HepG2 (cell line): ENCODE data around the gene PTF1A. TPM values are rescaled to one million over a fixed set of nuclear protein-coding genes. Genes with fewer than 3 reads are reported as not detected.

Experiments
- ATRX ChIP-seq: sonication (generic); formaldehyde crosslinking; IDR thresholded peaks from 2 replicates; pipeline ENCODE4 v1.4.0; 2020; ENCODE audit warnings: missing genetic modification reagents, borderline replicate concordance
- FOXK1 ChIP-seq: sonication (generic); formaldehyde crosslinking; IDR thresholded peaks from 2 replicates; pipeline ENCODE4 v1.4.0; 2020; ENCODE audit warnings: low read depth, missing genetic modification reagents, borderline replicate concordance
- MBD4 ChIP-seq: IDR thresholded peaks from 2 replicates; pipeline ENCODE4 v1.6.1; 2012; ENCODE audit warnings: low read length, inconsistent platforms, borderline replicate concordance
- MBNL3 ChIP-seq: fragments of 250-450 bp; sonication (Bioruptor Pico); conservative IDR thresholded peaks from 2 replicates; pipeline ENCODE4 v1.8.0; 2022; ENCODE audit warnings: mild to moderate bottlenecking, inconsistent platforms
- MTA1 ChIP-seq: sonication (generic); formaldehyde crosslinking; IDR thresholded peaks from 2 replicates; pipeline ENCODE4 v1.4.0; 2020; ENCODE audit warnings: missing genetic modification reagents, mild to moderate bottlenecking, borderline replicate concordance
- MTF2 ChIP-seq: sonication (generic); formaldehyde crosslinking; IDR thresholded peaks from 2 replicates; pipeline ENCODE4 v1.5.0; 2020; ENCODE audit warnings: missing genetic modification reagents, borderline replicate concordance
- NCOR1 ChIP-seq: fragments of 200-600 bp; sonication (generic); IDR thresholded peaks from 2 replicates; pipeline ENCODE4 v1.7.0; 2017; ENCODE audit warnings: antibody characterized with exemption, low read length, borderline replicate concordance
- NR2F6 ChIP-seq, 2 experiments: IDR thresholded peaks; 2 replicates each; pipeline ENCODE4 v1.6.1; 2016; ENCODE audit warnings: antibody characterized with exemption in 1 of 2, mild to moderate bottlenecking in 1 of 2
- PLRG1 ChIP-seq: fragments of 450-650 bp; conservative IDR thresholded peaks from 2 replicates; pipeline ENCODE4 v1.6.1; 2016
- RBFOX2 ChIP-seq: fragments of 200-400 bp; formaldehyde crosslinking; IDR thresholded peaks from 2 replicates; pipeline ENCODE4 v1.6.1; 2017; ENCODE audit warnings: low read depth, mild to moderate bottlenecking, low read length
- SKIL ChIP-seq: sonication (generic); formaldehyde crosslinking; IDR thresholded peaks from 2 replicates; pipeline ENCODE4 v1.8.0; 2022; ENCODE audit warnings: missing genetic modification reagents, mild to moderate bottlenecking, moderate library complexity, borderline replicate concordance
- SMARCE1 ChIP-seq: fragments of 450-650 bp; IDR thresholded peaks from 2 replicates; pipeline ENCODE4 v1.6.1; 2017; ENCODE audit warnings: borderline replicate concordance
- TBX3 ChIP-seq: fragments of 450-650 bp; IDR thresholded peaks from 2 replicates; pipeline ENCODE4 v1.6.1; 2017; ENCODE audit warnings: antibody characterized with exemption, mild to moderate bottlenecking, inconsistent platforms, borderline replicate concordance
- TEAD2 ChIP-seq: sonication (generic); formaldehyde crosslinking; IDR thresholded peaks from 2 replicates; pipeline ENCODE4 v1.9.0; 2021; ENCODE audit warnings: missing genetic modification reagents
- TFDP1 ChIP-seq: IDR thresholded peaks from 2 replicates; pipeline ENCODE4 v1.6.1; 2016; ENCODE audit warnings: missing compliant biosample characterization, missing genetic modification reagents, borderline replicate concordance
- THYN1 ChIP-seq: sonication (generic); formaldehyde crosslinking; IDR thresholded peaks from 2 replicates; pipeline ENCODE4 v1.8.1; 2023; ENCODE audit warnings: low read depth, mild to moderate bottlenecking, moderate library complexity, missing genetic modification reagents, borderline replicate concordance
- ZHX1 ChIP-seq: sonication (generic); formaldehyde crosslinking; IDR thresholded peaks from 2 replicates; pipeline ENCODE4 v1.8.1; 2022; ENCODE audit warnings: low read depth, mild to moderate bottlenecking, missing genetic modification reagents
- ZNF274 ChIP-seq: sonication (generic); formaldehyde crosslinking; IDR thresholded peaks from 2 replicates; pipeline ENCODE4 v1.5.1; 2020; ENCODE audit warnings: mild to moderate bottlenecking, missing genetic modification reagents
- ZNF75D ChIP-seq: sonication (generic); formaldehyde crosslinking; IDR thresholded peaks from 2 replicates; pipeline ENCODE4 v1.8.1; 2023; ENCODE audit warnings: missing genetic modification reagents, mild to moderate bottlenecking, borderline replicate concordance
- ZNF777 ChIP-seq: sonication (generic); formaldehyde crosslinking; IDR thresholded peaks from 2 replicates; pipeline ENCODE4 v1.4.0; 2020; ENCODE audit warnings: missing genetic modification reagents
- ZNF781 ChIP-seq: sonication (generic); formaldehyde crosslinking; IDR thresholded peaks from 2 replicates; pipeline ENCODE4 v1.5.1; 2020; ENCODE audit warnings: borderline replicate concordance, mild to moderate bottlenecking, missing genetic modification reagents; ENCODE audit errors: not compliant biosample characterization
- polyA plus RNA-seq, 8 experiments: library from polyadenylated mRNA; depleted of rRNA in 3 of 8; stranded (reverse) in 7 of 8; unstranded in 1 of 8; fragments of >200 nt; fragmentation: Illumina TruSeq in 4 of 8; extraction: Trizol in 4 of 8; gene quantifications; 2 replicates each; pipeline versions ENCODE4 v1.2.1 to v1.2.3, GENCODE V29; 2011 to 2016; ENCODE audit warnings: low read depth in 4 of 8, missing spikeins in 1 of 8, mixed read lengths in 1 of 8; ENCODE audit not compliant: insufficient read depth in 1 of 8
- total RNA-seq, 5 experiments: library from RNA; depleted of rRNA; stranded (reverse); fragments of >200 nt; fragmentation: Illumina TruSeq; extraction: Trizol; gene quantifications; 2 replicates each; pipeline ENCODE4 v1.2.3, GENCODE V29; 2016; ENCODE audit warnings: low read depth in 1 of 5
- TF ChIP-seq, protein P1 (sequence below): IDR thresholded peaks from 2 replicates; pipeline ENCODE4 v1.6.1; 2016; ENCODE audit warnings: mild to moderate bottlenecking, missing biosample characterization, missing genetic modification reagents
- TF ChIP-seq, protein P2 (sequence below): sonication (generic); formaldehyde crosslinking; IDR thresholded peaks from 2 replicates; pipeline ENCODE4 v1.8.1; 2023; ENCODE audit warnings: mild to moderate bottlenecking, missing genetic modification reagents, borderline replicate concordance

PTF1A gene
- total and polyA plus RNA-seq, 2 of the 13 experiments (the other 11 are each of a cell fraction or from before 2014, with no cell fraction given), result not detected

DNA sequence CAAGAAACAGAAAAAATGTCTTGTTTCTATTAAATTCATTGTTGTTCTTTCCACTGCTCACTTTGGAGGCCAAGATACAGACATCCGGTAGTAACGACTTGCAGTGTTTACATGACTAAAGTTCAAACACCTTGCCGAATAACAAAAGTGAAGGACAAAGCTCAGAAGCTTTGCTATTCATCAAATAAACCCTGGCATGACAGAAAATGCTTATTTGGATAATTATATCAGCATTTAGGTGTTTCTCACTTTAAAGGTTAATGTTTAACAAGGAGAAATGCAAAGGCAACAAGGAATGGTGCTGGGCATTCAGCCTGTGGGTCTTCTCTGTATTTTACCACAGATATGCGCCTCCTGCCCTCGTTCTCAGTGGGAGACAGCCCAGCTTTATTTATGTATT is 5.4 kb upstream of the PTF1A start (continued):
- TF ChIP-seq, protein P1, sequence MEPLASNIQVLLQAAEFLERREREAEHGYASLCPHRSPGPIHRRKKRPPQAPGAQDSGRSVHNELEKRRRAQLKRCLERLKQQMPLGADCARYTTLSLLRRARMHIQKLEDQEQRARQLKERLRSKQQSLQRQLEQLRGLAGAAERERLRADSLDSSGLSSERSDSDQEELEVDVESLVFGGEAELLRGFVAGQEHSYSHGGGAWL, result no peak
- TF ChIP-seq ATRX, result no peak
- TF ChIP-seq TEAD2 (CRISPR knock-in tag), result no peak
- no peak for TF ChIP-seq ZNF274 (CRISPR knock-in tag)
- peak; percentile 84; the same call in 1 of the 2 replicates for TF ChIP-seq NCOR1
- peak; percentile 89; the same call in 1 of the 2 replicates for TF ChIP-seq FOXK1 (CRISPR knock-in tag)
- no peak for TF ChIP-seq ZNF781
- TF ChIP-seq PLRG1, result no peak
- no peak for TF ChIP-seq RBFOX2
- TF ChIP-seq ZHX1, result no peak
- TF ChIP-seq NR2F6 (IDR thresholded peaks at IDR 0.05), result 0 out of 2 replicates have a peak, but pooled peaks have one; percentile 43
- TF ChIP-seq NR2F6 (CRISPR knock-in tag; IDR thresholded peaks at IDR 0.05), result peak; percentile 27; the same call in 1 of the 2 replicates
- TF ChIP-seq ZNF777 (CRISPR knock-in tag), result no peak
- 0 out of 2 replicates have a peak, but pooled peaks have one; percentile 46 for TF ChIP-seq TBX3
- no peak; the same call in 1 of the 2 replicates for TF ChIP-seq SKIL (CRISPR knock-in tag)
- no peak for TF ChIP-seq SMARCE1
- TF ChIP-seq, protein P2, sequence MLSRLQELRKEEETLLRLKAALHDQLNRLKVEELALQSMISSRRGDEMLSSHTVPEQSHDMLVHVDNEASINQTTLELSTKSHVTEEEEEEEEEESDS (CRISPR knock-in tag), result no peak
- TF ChIP-seq MBD4, result no peak
- TF ChIP-seq THYN1 (CRISPR knock-in tag), result no peak
- TF ChIP-seq MTF2 (CRISPR knock-in tag), result no peak
- TF ChIP-seq MTA1 (CRISPR knock-in tag), result no peak
- TF ChIP-seq TFDP1 (CRISPR knock-in tag), result no peak
- no peak for TF ChIP-seq MBNL3
- TF ChIP-seq ZNF75D, result no peak
